Measurements from ENCODE around the gene NREP.

The NREP gene

GRCh38 chr5:111792471-111793058 is 35.6 kb upstream of the NREP start:
- CTCF ChIA-PET = no interaction called here
- DNase-seq (ENCODE audit: low read depth, low spot score) = no peak
- TF ChIP-seq CTCF (IDR thresholded peaks at IDR 0.05; ENCODE audit: insufficient read depth, low read length, missing control alignments) = no peak
- POLR2A ChIA-PET = no interaction called here
- H3K4me3 ChIP-seq (ENCODE audit: low read depth, low read length) = no peak overlapping the region

GRCh38 chr5:111790295-111790694 is 33.3 kb upstream of the NREP start:
- DNase-seq (ENCODE audit: low read depth, low spot score) = no peak
- ChIA-PET POLR2A (no interaction called here), CTCF (interaction anchor here (1.7 kb wide), 1 partner anchor 9 kb away, joined by 4 read pairs; no protein-coding TSS in a partner anchor)
- TF ChIP-seq CTCF (IDR thresholded peaks at IDR 0.05; ENCODE audit: insufficient read depth, low read length, missing control alignments) = no peak
- H3K4me3 ChIP-seq (ENCODE audit: low read depth, low read length) = no peak overlapping the region

DNA sequence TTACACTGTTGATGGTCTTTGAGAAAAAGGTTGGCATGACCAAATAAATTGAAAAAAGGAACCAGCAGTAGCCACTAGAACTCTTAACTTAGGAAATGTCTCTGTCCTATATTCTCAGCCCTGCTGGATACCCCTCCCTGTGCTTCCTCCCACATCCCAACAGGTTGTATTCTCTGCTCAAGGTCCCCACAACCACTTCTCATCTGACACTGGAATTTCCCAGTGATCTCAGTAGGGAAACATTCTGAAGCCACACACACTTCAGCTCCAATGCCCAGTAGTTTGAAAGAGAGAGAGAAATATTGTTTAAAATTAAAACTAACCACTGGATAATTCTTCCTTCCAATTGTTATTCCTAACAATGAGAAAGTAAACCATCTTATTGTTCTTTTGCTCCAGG is 30.0 kb upstream of the NREP start:
- ChIA-PET CTCF (interaction anchor here (1.6 kb wide), 1 partner anchor 9 kb away, joined by 4 read pairs; no protein-coding TSS in a partner anchor), POLR2A (no interaction called here)
- H3K4me3 ChIP-seq (ENCODE audit: low read depth, low read length) = no peak overlapping the region
- TF ChIP-seq CTCF (IDR thresholded peaks at IDR 0.05; ENCODE audit: insufficient read depth, low read length, missing control alignments) = no peak
- no peak for DNase-seq (ENCODE audit: low read depth, low spot score)

DNA sequence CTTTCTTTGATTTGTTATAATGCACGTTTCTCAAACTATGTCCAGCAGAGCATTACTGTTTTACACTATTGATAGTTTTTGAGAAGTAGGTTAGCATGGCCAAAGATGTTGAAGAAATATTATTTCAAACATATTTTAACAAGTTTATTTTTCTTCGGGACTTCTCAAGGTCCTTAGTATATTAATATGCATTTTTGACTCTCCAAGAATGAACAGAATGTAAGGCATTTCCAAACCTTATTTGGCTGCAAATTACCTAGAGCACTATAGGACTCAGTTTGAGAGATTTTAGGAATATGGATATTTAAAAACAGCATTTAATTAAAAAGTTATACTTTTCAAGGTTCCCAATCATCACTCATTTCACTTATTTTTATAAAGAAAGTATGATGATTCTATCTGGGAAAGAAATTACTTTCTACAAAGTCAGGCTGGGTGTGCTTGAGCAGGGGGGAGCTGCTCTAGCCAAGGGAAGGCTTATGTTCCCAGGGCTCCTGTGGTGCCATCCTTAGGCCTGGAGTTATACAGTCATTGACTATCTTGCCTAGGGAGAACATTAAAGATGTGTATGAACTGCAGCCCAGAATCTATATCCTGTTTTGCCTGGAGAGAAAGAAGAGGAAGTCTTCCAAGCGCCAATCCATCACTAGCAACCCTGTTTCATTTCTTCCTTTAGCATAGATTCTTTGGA is 27.6 kb upstream of the NREP start:
- H3K4me3 ChIP-seq (ENCODE audit: low read depth, low read length) = no peak overlapping the region
- POLR2A ChIA-PET = no interaction called here
- no peak for TF ChIP-seq CTCF (IDR thresholded peaks at IDR 0.05; ENCODE audit: insufficient read depth, low read length, missing control alignments)
- no peak for DNase-seq (ENCODE audit: low read depth, low spot score)
- CTCF ChIA-PET = interaction anchor here (1.0 kb wide), 1 partner anchor 10 kb away, joined by 3 read pairs; no protein-coding TSS in a partner anchor

DNA sequence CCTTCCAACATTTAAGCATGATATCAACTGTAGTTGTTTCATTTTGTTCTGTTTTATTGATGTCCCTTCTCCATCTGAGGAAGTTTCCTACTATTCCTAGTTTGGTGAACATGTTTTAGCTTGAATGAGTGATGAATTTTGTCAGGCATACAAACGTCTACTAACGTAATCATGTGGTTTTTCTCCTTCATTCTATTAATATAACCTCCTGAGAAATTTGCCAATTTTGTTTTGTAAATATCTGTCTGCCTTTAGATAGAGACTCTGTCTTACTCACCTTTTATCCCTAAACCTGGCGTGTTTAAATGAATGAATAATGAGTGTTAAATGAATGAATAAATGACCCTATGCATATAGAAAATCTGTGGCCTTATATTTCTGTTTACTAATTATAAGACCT is 26.5 kb upstream of the NREP start:
- DNase-seq (ENCODE audit: low read depth, low spot score) = no peak
- H3K4me3 ChIP-seq (ENCODE audit: low read depth, low read length) = no peak overlapping the region
- TF ChIP-seq CTCF (IDR thresholded peaks at IDR 0.05; ENCODE audit: insufficient read depth, low read length, missing control alignments) = no peak
- CTCF ChIA-PET = interaction anchor here (1.0 kb wide), 1 partner anchor 12 kb away, joined by 3 read pairs; no protein-coding TSS in a partner anchor
- POLR2A ChIA-PET = no interaction called here

GRCh38 chr5:111782216-111782615 is 25.2 kb upstream of the NREP start:
- ChIA-PET CTCF (interaction anchor here (0.8 kb wide), 1 partner anchor 29 kb away, joined by 3 read pairs; no protein-coding TSS in a partner anchor), POLR2A (interaction anchor here (1.9 kb wide), 1 partner anchor 25 kb away, joined by 4 read pairs; no protein-coding TSS in a partner anchor)
- no peak for TF ChIP-seq CTCF (IDR thresholded peaks at IDR 0.05; ENCODE audit: insufficient read depth, low read length, missing control alignments)
- no peak for DNase-seq (ENCODE audit: low read depth, low spot score)
- no peak overlapping the region for H3K4me3 ChIP-seq (ENCODE audit: low read depth, low read length)
